ENCODE results near the gene ISLR2.

GRCh38 chr15:74174219-74174957, 44.0 kb downstream of the ISLR2 start:
- no peak for TF ChIP-seq EP300 (IDR thresholded peaks at IDR 0.05; ENCODE audit: low read depth)
- TF ChIP-seq, protein P1, sequence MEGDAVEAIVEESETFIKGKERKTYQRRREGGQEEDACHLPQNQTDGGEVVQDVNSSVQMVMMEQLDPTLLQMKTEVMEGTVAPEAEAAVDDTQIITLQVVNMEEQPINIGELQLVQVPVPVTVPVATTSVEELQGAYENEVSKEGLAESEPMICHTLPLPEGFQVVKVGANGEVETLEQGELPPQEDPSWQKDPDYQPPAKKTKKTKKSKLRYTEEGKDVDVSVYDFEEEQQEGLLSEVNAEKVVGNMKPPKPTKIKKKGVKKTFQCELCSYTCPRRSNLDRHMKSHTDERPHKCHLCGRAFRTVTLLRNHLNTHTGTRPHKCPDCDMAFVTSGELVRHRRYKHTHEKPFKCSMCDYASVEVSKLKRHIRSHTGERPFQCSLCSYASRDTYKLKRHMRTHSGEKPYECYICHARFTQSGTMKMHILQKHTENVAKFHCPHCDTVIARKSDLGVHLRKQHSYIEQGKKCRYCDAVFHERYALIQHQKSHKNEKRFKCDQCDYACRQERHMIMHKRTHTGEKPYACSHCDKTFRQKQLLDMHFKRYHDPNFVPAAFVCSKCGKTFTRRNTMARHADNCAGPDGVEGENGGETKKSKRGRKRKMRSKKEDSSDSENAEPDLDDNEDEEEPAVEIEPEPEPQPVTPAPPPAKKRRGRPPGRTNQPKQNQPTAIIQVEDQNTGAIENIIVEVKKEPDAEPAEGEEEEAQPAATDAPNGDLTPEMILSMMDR (IDR thresholded peaks at IDR 0.05), result no peak

All from transverse colon (tissue), 3 donors.